Posterior vena cava (tissue), 2 donors: ENCODE measurements around the gene TMEM163. TPM values are rescaled to one million over a fixed set of nuclear protein-coding genes. Genes with fewer than 3 reads are reported as not detected.
"Not testable (repeated sequence)": the region's sequence is repeated elsewhere in the genome, so short reads cannot be mapped to it uniquely, and the experiment has no call there.

Experiments used
- DNase-seq: peaks from one replicate; pipeline ENCODE4 v3.0.0-alpha.2; 2020; ENCODE audit warnings: low spot score
- intact Hi-C, 2 donors: fragments of 100-400 bp; cut with DNase I; formaldehyde crosslinking; loops; one replicate each; pipeline versions ENCODE4 v1.14.1 to v1.14.2; 2022 to 2023
- total RNA-seq, 2 donors: library from RNA; stranded (reverse); fragmentation: NEBNext Ultra II Directional; extraction: Animal tissue kit (Norgen Biotek cat#: 25700); gene quantifications; one replicate each; pipeline ENCODE4 v1.2.1, GENCODE V29; 2021
- donor health status: DM: yes; HTN: yes; CAD: no.
- donor health status: DM: yes; HTN: yes; CAD: no.

The TMEM163 gene
- total RNA-seq, 2 donors from 2014 or later, result 0.19 to 0.24 TPM

DNA sequence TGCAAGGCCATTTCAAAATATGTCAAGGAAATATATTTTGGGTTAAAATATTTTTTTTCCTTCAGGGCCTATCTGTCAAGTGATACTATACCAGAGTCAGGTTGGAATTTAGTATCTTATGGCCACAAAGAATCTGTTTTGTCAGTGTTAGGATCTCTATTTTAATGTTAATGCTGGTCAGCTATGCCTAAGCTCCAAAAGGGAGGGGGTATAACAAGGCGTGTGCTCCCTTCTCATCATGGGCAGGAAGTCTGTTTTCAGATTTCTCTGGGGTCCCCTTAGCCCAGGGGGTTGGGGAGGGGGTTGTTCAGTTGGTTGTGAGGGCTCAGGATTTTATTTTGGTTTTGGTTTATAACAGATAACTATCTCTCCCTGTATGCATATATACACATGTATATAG lies 126.4 kb downstream of the TMEM163 start:
- intact Hi-C loops, result no loop called here
- no peak for DNase-seq

DNA sequence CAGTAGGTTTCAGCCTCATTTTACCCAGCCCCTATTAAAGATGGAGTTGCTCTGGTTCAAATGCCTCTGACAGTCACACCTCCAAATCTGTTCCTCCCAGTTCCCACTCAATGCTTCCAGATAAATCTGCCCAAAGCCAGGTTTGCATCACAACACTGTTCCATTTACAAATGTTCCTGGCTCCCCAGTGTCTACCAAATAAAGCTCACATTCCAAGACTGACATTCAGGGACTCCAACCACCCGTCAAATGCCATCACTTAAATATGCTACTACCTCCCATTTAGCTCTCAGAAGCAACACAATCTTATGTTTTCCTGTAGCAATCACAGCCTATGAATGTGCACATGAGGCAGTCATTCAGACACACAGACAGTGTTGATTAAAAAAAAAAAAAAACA lies 127.3 kb downstream of the TMEM163 start:
- intact Hi-C loops, result no loop called here
- DNase-seq, result no peak

DNA sequence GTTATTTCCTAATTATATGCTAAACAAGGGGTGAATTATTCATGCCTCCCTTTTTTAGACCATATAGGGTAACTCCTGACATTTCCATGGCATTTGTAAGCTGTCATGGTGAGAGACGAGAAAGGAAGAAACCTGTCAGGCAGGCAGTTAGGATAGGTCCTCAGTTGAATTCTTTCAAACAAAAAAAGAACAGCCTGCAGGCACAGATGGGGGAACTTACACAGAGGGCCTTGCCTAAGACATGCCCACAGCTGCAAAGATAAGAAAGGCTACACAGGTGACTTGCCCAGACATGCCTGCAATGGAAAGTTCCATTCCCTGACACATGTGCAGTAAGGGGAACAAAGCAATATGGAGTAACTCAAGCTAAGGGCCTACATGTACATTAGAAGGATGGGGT lies 128.1 kb downstream of the TMEM163 start:
- intact Hi-C loops, result no loop called here
- no peak for DNase-seq

DNA sequence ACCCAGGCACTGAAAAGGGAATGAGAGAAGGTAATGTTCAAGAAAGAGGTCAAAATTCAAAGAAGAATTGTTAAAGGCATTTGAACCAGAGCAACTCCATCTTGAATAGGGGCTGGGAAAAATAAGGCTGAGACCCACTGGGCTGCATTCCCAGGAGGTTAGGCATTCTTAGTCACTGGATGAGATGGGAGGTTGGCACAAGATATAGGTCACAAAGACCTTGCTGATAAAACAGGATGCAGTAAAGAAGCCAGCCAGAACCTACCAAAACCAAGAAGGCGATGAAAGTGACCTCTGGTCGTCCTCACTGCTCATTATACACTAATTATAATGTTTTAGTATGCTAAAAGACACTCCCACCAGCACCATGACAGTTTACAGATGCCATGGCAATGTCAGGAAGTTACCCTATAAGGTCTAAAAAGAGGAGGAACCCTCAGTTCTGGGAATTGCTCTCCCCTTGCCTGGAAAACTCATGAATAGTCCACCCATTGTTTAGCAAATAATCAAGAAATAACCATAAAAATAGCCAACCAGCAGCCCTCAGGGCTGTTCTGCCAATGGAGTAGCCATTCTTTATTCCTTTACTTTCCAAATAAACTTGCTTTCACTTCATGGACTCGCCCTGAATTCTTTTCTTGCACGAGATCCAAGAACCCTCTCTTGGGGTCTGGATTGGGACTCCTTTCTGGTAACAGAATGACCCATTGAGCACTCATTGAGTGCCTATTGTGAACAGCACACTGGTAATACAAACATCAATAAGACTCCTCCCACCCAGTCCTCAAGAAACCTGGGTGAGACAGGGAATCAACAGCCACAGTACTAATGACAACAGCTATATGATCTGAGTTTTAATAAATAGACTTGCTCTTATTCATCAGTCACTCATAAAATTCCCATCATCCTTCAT lies 129.4 kb downstream of the TMEM163 start:
- intact Hi-C loops, DNase-seq: not testable (repeated sequence)

DNA sequence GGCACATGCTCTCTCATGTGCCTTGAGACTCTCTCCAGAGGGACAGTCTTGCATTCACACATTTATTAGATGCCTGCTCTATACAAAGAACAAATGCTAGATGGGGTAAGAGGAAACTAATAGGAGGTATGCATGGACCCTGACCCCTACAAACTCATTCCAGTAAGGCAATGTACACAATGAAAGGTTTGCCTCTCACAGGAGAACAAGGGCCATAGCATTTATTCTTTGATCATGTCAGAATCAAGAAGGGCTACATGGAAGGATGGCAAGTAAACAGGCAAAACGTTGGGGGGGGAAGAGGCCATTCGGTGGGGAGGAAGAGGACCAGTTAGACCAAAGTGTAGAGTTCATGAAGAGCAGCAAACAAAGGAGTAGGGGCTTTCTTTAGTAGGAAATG lies 130.2 kb downstream of the TMEM163 start:
- intact Hi-C loops, result no loop called here

DNA sequence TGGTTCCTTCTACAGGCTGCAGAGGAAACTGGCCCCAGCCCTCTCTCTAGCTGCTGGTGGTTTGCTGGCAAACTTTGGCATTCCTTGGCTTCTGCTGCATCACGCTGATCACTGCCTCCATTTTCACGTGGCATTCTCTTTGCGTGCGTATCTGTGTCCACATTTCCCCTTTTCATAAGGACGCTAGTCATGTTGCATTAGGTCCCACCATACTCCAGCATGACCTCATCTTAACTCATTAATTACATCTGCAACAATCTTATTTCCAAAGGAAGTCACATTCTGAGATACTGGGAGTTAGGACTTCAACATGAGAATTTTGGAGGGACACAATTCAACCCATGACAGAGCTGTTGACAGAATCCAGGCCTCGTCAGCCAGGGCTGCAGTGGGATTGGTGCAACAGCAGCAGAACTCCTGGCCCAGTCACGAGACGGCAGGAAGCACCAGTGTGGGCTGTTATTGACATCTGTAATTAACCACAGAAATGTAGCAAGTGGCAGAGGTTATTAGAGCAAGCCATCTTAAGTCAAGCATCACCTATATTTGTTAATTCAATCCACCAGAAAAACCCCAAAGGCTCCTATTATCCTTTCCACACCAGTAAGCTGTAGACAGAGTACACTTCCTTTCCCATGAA lies 132.4 kb downstream of the TMEM163 start:
- DNase-seq, result no peak
- intact Hi-C loops, result no loop called here

More for the DNA sequence above, 130.2 kb downstream of the TMEM163 start:
- no peak for DNase-seq

DNA sequence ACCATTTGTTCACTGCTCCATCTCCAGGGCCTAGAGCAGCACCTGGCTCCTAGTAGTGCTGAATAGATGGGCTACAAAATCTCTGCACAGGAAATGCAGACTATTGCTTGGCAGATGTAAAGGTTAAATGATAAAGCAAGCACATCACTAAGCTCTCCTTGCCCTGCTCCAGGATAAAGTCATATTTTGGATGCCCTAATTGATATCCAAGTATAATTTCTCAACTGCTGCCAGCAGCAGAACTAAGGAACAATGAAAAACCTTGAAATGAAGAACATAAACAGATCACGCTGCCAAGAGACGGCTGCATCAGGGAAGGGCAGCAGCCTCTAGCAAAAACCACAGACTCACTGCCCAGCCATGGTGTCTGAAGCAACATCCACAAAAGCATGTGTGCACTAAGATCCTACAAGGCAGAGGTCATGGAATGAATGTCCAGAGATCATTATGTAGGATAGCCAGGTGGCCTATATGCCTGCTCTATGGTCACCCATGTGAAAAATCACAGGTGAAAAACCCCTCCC lies 134.7 kb downstream of the TMEM163 start:
- intact Hi-C loops, result no loop called here
- DNase-seq, result no peak

DNA sequence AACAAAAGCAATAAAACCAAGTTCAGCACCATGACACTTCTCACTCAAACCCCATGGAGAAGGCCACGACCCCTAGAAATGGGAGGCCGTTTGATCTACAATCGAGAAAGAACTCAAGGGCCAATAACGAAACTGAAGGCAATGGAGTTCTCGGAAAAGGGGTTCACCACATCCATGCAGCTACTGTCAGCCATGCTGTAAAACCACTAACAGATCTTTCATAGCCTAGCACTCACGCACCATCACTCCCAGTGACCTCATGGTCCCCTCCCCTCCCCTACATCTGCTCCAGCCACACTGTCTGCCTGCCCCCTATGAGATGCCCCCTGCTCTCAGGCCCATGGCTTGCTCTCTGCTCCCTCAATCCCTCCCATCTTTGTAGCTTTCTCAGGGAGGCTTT lies 135.3 kb downstream of the TMEM163 start:
- no peak for DNase-seq
- intact Hi-C loops, result no loop called here

DNA sequence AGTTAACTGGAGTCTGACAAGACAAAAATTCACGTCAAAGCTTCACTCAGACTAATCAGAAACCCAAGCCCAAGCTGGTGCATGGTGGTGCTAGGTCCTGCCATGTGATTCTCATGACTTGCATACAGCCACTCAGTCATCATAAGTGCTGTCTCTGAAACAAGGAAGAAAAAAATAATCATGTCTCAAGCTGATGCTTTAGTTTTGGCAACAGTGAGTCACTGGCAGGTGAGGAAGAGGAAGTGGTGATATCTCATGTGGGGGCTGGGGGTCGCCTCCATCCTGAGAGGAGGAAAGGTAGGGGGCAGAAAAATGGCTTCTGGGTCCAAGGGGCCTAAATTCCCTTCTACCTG lies 136.3 kb downstream of the TMEM163 start:
- DNase-seq, result no peak
- intact Hi-C loops, result no loop called here

DNA sequence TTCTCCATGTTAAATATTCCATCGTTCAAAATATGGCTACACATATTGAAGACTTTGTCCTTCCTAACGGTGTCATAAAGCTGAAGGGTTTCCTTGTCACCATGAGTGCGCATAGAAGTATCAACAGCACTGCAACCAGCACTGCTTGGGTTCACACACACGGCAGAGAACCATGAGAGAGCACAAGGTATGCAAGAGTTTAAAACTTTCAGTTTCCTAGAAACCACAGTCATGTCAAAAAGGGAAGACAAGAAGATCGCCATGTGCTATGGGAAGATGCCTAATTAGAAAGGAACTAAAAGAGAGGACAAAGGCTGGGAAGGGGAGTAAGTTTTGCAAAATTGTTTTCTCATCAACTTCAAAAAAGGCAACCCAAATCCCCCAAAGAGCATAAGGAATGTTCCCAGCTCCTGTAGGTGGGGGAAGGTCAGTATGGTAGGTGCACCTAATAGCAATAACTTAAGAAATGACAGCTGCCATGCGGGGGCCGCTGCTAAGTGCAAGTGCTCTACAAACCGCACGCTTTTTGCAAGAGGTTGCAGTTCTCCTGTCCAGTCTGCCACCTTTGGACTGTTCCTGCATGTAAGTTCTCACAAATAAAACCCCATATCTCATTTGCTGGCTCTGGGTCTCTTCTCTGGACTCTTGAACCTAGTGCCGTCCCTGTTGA lies 136.8 kb downstream of the TMEM163 start:
- DNase-seq, result no peak
- intact Hi-C loops, result no loop called here

DNA sequence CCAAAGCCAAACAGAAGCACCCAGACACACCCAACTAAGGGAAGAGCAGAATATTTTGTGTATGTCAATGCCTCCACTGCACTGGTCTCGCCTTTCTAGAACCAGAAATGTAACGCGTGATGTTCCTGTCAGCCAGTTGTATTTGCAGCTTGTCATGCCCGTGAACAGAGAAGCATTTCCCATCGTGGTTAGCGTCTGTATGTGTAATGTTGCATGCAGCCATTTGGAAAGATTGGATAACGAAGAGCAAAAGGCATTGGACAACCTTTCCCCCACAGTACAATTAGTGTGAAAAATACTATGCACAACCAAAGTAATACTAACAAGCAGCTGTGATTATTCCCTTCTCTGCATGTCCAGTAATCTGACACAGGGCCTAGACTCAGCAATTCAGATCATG lies 140.5 kb downstream of the TMEM163 start:
- intact Hi-C loops, result no loop called here

DNA sequence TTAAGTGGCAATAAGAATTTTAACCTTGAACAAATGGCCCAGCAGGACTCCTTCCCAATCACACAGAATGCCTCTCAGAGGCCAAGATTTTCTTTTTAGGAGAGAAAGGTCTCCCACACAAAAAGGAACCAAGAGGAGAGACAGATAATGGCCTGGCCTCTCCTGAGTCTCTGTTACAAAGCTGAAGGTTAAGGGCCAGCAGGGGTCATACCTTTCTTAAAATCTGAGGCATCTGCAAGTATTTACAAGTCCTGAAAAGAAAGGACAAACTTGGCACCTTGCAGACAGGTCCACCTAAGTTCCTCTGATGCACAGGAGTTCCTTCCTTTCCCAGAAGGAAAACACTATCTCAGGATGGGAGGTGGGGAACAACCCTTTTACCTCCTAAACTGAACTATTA lies 142.3 kb downstream of the TMEM163 start:
- DNase-seq, result no peak
- intact Hi-C loops, result no loop called here

More for the DNA sequence above, 140.5 kb downstream of the TMEM163 start:
- no peak for DNase-seq

DNA sequence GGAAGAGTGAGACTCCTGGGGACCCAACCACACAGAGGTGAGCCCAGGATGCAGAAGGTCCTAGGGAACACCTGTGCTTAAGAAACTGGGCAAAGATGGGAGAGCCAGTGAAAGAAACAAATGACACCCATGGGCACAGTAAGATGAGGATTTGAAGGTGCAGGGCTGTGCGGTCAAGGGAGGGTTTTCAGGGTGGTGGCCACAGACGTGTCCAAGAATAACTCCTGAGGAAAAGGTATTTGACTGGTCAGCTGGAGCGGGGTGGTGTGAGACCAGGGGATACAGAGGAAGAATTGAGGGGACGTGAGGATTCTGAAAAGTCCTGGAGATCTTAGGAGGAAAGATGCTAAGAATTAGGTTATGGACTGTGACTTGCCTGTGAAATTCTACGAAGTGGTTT lies 142.9 kb downstream of the TMEM163 start:
- intact Hi-C loops, result no loop called here
- no peak for DNase-seq

DNA sequence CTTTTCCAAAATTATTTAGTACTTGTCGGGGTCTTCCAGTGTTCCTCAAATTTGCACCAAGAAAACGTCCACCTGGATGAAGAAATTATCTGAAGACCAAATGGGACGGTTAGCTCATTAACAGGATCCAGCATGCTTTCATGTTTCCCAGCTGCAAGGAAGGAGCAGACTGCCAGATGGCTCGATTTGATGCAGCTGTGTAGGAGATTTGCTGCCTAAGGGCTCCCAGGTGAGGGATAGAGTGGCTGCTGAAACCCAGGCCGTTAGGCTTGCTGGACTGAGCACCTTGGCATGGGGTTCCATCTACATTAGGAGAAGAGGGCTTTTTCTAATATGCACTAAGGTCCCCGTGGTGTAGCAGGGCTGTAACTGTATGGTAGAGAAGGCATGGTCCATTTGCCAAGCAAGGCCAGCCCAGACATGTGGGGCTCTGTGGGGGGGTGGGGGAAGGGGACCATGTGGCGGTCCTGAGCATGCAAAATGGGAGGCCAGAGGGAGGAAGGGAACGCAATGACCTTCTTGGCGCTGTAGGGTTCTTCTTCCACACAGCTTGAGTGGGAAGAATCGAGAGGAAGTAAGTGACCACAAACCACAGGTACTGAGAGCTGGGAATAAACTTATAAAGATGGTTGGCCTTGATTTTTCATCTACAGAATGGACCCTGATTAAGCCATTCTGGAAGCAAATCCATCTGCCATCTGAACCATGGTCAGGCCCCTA lies 144.0 kb downstream of the TMEM163 start:
- intact Hi-C loops, result no loop called here
- no peak for DNase-seq

DNA sequence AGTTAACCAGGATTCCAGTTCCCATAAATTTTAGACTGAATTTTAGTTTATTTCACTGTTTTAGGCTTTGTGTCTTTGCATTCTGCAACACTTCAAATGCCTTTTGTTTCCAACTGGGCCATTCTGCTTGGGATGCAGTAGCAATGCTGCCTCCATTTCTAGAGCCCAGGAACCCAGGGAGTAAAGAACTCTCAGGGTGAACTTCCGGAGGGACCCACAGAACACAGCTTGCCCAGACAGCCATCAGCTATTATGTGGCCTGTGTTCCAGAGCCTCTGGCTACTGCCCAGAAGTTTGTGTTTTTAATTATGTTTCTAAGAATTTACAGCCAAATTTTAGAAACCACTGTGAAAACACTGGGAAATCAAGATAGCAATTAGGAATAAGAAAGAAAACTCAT lies 145.1 kb downstream of the TMEM163 start:
- no peak for DNase-seq
- intact Hi-C loops, result no loop called here

DNA sequence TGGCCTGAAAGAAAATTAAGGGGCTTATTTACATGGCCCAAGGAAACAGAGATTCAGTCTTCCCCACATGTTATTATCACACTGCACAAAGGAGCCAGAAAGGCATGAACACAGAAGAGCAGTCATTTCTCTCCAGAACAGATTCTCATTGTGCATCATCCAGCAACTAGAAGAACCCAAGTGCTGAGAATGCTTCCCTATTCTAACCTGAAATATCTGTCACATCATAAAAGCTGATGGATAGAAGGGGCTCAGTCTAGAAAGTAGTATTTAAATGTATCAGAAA lies 145.8 kb downstream of the TMEM163 start:
- DNase-seq, result no peak

DNA sequence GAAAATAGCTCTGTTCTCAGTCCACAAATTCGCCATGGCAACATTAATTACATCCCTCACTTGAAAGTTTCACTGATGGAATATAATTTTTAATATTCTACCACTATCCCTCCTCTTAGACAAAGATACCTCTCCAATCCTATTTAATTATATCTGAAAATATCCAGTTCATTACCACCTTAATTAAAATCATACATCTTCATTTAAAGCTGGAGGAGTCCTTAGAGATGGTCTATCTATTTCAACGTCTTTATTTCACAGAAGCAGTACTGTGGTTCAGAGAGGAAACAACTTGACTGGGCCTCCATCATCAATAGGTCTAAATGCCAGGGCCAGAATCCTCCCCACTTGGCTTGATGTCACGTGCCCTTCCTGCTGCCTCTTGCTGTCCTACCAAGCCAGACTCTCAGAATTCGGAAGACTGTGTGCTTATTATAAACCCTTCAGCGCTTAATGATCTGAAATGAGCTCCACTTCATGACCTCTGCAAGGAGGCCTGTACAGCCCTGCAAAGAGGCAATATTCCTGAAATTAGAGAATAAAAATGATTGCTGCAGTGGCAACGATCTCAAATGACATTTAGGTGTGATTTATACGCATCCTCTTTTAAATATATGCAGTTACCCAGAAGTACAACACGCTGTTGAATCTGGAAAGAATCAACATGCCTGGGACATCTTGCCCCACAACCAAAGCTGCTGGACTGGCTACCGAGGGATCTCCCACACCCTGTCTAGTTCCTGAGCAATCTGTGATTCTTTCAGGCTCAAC lies 146.3 kb downstream of the TMEM163 start:
- DNase-seq, result no peak
- intact Hi-C loops, result no loop called here

More for the DNA sequence above, 145.8 kb downstream of the TMEM163 start:
- intact Hi-C loops, result no loop called here

DNA sequence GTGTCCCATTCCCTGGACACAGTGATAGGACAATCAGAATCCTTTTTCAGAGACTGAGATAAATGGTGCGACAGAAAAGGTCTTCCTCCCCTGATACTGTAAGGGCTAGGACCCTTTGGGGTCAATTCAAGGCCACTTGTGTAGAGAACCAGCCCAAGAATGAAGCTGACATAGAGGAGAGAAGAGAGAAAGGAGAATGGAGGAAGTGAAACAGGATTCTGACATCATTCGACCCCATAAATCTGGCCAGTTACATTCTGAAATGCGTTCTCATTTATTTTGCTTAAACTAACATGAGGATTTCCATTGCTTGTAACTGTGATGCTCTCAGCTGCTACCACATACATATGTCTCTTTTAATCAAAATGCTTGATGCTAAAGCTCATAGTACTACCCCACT lies 148.1 kb downstream of the TMEM163 start:
- intact Hi-C loops, result no loop called here
- no peak for DNase-seq

DNA sequence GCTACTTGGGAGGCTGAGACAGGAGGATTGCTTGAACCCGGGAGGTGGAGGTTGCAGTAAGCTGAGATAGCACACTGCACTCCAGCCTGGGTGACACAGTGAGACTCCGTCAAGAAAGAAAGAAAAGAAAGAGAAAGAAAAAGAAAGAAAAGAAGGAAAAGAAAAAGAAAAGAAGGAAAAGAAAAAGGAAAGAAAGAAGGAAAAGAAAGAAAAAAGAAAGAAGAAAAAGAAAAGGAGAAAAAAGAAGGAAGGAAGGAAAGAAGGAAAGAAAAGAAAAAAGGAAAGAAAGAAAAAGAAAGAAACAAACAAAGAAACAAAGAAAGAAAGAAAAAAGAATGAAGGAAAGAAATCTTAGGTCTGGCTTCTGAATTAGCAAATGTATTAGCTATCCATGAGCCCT lies 150.4 kb downstream of the TMEM163 start:
- no peak for DNase-seq
- intact Hi-C loops, result no loop called here
